GM18520 (cell line): ENCODE data around the gene SLC4A5.

Experiments used
- ATAC-seq: cut with Tn5 transposase; IDR thresholded peaks from one replicate; pipeline ENCODE4 v1.9.1; 2021; ENCODE audit not compliant: unreplicated experiment

Gene SLC4A5

DNA sequence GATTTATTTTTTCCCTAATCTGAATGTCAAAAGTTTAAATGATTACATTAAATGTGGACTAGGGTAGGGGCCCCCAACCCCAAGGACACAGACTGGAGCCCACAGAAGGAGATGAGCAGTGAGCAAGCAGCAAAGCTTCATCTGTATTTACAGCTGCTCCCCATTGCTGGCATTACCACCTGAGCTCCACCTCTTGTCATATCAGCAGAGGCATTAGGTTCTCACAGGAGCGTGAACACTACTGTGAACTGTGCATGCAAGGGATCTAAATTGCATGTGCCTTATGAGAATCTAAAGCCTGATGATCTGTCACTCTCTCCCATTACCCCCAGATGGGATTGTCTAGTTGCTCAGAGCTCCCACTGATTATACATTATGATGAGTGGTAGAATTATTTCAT, 168.3 kb downstream of the SLC4A5 start:
- ATAC-seq = no peak

DNA sequence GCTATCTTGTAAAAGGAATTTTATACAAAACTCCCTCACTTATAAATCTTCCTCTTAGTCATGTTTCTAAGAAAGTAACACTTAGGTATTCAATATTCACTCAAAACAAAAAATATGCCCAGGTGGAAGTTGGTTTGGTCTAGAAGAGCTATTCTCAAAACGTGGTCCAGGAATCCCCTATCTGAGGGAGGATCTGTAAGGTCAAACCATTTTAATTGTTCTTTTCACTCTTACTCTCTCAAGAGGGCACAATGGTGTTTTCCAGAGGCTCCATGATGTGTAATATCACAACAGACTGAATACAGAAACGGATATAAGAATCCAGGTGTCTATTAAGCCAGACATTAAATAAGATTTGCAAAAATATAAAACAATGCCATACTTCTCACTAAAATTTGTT, 174.5 kb downstream of the SLC4A5 start:
- ATAC-seq = no peak
